Sigmoid colon (tissue), 7 donors: ENCODE results near the gene BET1L. TPM values are rescaled to one million over a fixed set of nuclear protein-coding genes. Genes with fewer than 3 reads are reported as not detected.
A peak's percentile ranks its signal among the peaks of the same experiment; 100 is the strongest.

ENCODE experiments used
- DNase-seq: peaks from one replicate; pipeline ENCODE4 v3.0.0-alpha.2; 2019
- H3K27ac ChIP-seq, 4 donors: fragments of 200-600 bp; sonication (generic); one replicate each; pipeline ENCODE4 v1.5.1; 2016 to 2019; ENCODE audit warnings: mild to moderate bottlenecking in 1 of 4
- H3K27me3 ChIP-seq, 3 donors: fragments of 200-600 bp; sonication (generic); one replicate each; pipeline ENCODE4 v1.5.1; 2019; ENCODE audit warnings: mild to moderate bottlenecking in 1 of 3
- H3K36me3 ChIP-seq, 4 donors: fragments of 200-600 bp; sonication (generic); one replicate each; pipeline ENCODE4 v1.5.1; 2016 to 2019
- H3K4me1 ChIP-seq, 4 donors: fragments of 200-600 bp; sonication (generic); one replicate each; pipeline ENCODE4 v1.5.1; 2017 to 2019
- H3K4me3 ChIP-seq, 4 donors: fragments of 200-600 bp; sonication (generic); one replicate each; pipeline ENCODE4 v1.5.1; 2017 to 2019; ENCODE audit warnings: mild to moderate bottlenecking in 2 of 4, moderate library complexity in 1 of 4
- H3K9me3 ChIP-seq, 4 donors: fragments of 200-600 bp in 3 of 4; sonication (generic) in 3 of 4; one replicate each; pipeline versions ENCODE4 v1.5.1 to v1.6.1; 2013 to 2019
- CTCF ChIP-seq, 4 experiments: fragments of 450-650 bp in 3 of 4; fragments of 200-600 bp in 1 of 4; IDR thresholded peaks; one replicate each; pipeline ENCODE4 v1.5.1; 2016 to 2019; ENCODE audit warnings: antibody characterized with exemption in 4 of 4, mild to moderate bottlenecking in 3 of 4, moderate library complexity in 2 of 4
- EP300 ChIP-seq, 4 donors: sonication (generic); formaldehyde crosslinking; IDR thresholded peaks; one replicate each; pipeline ENCODE4 v1.6.1; 2017; ENCODE audit warnings: antibody characterized with exemption in 4 of 4
- POLR2A ChIP-seq, 2 donors: fragments of 450-650 bp; IDR thresholded peaks; one replicate each; pipeline ENCODE4 v1.6.1; 2016; ENCODE audit warnings: antibody characterized with exemption in 2 of 2, mild to moderate bottlenecking in 2 of 2, moderate library complexity in 2 of 2
- POLR2AphosphoS5 ChIP-seq, 4 donors: sonication (generic); formaldehyde crosslinking; IDR thresholded peaks; one replicate each; pipeline ENCODE4 v1.6.1; 2017; ENCODE audit warnings: antibody characterized with exemption in 4 of 4
- WGBS, 2 donors: extraction: QIAGEN DNeasy Blood & Tissue Kit; methylation state at CpG; one replicate each; pipeline ENCODE4 v1.1.7; 2013; 5-methylcytosine and 5-hydroxymethylcytosine counted together
- intact Hi-C: fragments of 100-400 bp; cut with DNase I; formaldehyde crosslinking; loops from one replicate; pipeline ENCODE4 v1.15.1; 2023
- polyA plus RNA-seq, 3 donors: library from polyadenylated mRNA; stranded (reverse); fragments of 200-250 nt; gene quantifications; one replicate each; pipeline ENCODE4 v1.2.3, GENCODE V29; 2013
- total RNA-seq, 4 donors: library from RNA; depleted of rRNA; stranded (reverse); fragments of >200 nt; gene quantifications; one replicate each; pipeline ENCODE4 v1.1.0, GENCODE V29; 2016
- donor health status: healthy with polysubstance abuse.
- donor health status: Bipolar disorder and iron deficiency.
- donor health status: healthy.

The BET1L gene
- total and polyA plus RNA-seq, 7 donors, result 22.8 to 48.1 (median 29.6) TPM

GRCh38 chr11:218815-219593 lies 11.8 kb upstream of the BET1L start:
- DNase-seq, result peak; percentile 54
- no peak overlapping the region for H3K4me3 ChIP-seq
- intact Hi-C loops, result no loop called here
- peaks cover 13 to 51% (median 22%) of the 10 kb centered on the region in 4 donors for H3K36me3 ChIP-seq
- no peaks in the 10 kb centered on the region for H3K27me3 ChIP-seq
- 92 to 95% methylated on average over 29 of the region's 29 CpGs for WGBS, 2 donors
- H3K9me3 ChIP-seq, result no peaks in the 10 kb centered on the region
- H3K27ac ChIP-seq, result no peak overlapping the region
- TF ChIP-seq CTCF (IDR thresholded peaks at IDR 0.05) (no peak), EP300 (IDR thresholded peaks at IDR 0.05) (no peak), POLR2A (IDR thresholded peaks at IDR 0.05) (no peak), POLR2AphosphoS5 (IDR thresholded peaks at IDR 0.05) (no peak)
- H3K4me1 ChIP-seq, result no peaks in the 10 kb centered on the region

GRCh38 chr11:217704-218103 lies 10.5 kb upstream of the BET1L start:
- DNase-seq, result peak; percentile 20
- no peaks in the 10 kb centered on the region for H3K27me3 ChIP-seq
- no peaks in the 10 kb centered on the region for H3K9me3 ChIP-seq
- H3K4me3 ChIP-seq, result no peak overlapping the region
- H3K4me1 ChIP-seq, result no peaks in the 10 kb centered on the region
- H3K27ac ChIP-seq, result no peak overlapping the region
- H3K36me3 ChIP-seq, result peaks cover 21 to 64% (median 34%) of the 10 kb centered on the region in 4 donors
- TF ChIP-seq POLR2AphosphoS5 (IDR thresholded peaks at IDR 0.05), result no peak
- TF ChIP-seq POLR2A (IDR thresholded peaks at IDR 0.05), result no peak
- no peak for TF ChIP-seq EP300 (IDR thresholded peaks at IDR 0.05)
- TF ChIP-seq CTCF (IDR thresholded peaks at IDR 0.05), result no peak
- intact Hi-C loops, result no loop called here
- 82 to 97% methylated on average over 3 of the region's 3 CpGs for WGBS, 2 donors

GRCh38 chr11:216081-216974 lies 9.1 kb upstream of the BET1L start:
- no peaks in the 10 kb centered on the region for H3K9me3 ChIP-seq
- H3K27ac ChIP-seq, result no peak overlapping the region
- peak; percentile 46 for DNase-seq
- WGBS, 2 donors, result 91% methylated on average over 11 of the region's 11 CpGs
- H3K27me3 ChIP-seq, result no peaks in the 10 kb centered on the region
- TF ChIP-seq POLR2AphosphoS5 (IDR thresholded peaks at IDR 0.05), result no peak
- TF ChIP-seq POLR2A (IDR thresholded peaks at IDR 0.05), result no peak
- no peak for TF ChIP-seq CTCF (IDR thresholded peaks at IDR 0.05)
- no peak for TF ChIP-seq EP300 (IDR thresholded peaks at IDR 0.05)
- no peak overlapping the region for H3K4me3 ChIP-seq
- H3K4me1 ChIP-seq, result peaks cover 0 to under 1% (median under 1%) of the 10 kb centered on the region in 4 donors
- peaks cover 32 to 67% (median 44%) of the 10 kb centered on the region in 4 donors for H3K36me3 ChIP-seq
- intact Hi-C loops, result no loop called here

GRCh38 chr11:215581-216037 lies 8.4 kb upstream of the BET1L start:
- Histone ChIP-seq H3K27ac (no peak overlapping the region), H3K36me3 (peaks cover 32 to 71% (median 48%) of the 10 kb centered on the region in 4 donors), H3K4me1 (peaks cover 0 to 8% (median 7%) of the 10 kb centered on the region in 4 donors), H3K27me3 (no peaks in the 10 kb centered on the region), H3K9me3 (no peaks in the 10 kb centered on the region), H3K4me3 (no peak overlapping the region)
- peak; percentile 34 for DNase-seq
- intact Hi-C loops, result no loop called here
- TF ChIP-seq EP300 (IDR thresholded peaks at IDR 0.05) (no peak), POLR2AphosphoS5 (IDR thresholded peaks at IDR 0.05) (no peak), CTCF (IDR thresholded peaks at IDR 0.05) (no peak), POLR2A (IDR thresholded peaks at IDR 0.05) (no peak)
- 73 to 80% methylated on average over 4 of the region's 4 CpGs for WGBS, 2 donors
